Measurements from ENCODE around the gene MZT2A. TPM values are rescaled to one million over a fixed set of nuclear protein-coding genes. Genes with fewer than 3 reads are reported as not detected.
"Not testable (repeated sequence)": the region's sequence is repeated elsewhere in the genome, so short reads cannot be mapped to it uniquely, and the experiment has no call there.

Gene MZT2A

DNA sequence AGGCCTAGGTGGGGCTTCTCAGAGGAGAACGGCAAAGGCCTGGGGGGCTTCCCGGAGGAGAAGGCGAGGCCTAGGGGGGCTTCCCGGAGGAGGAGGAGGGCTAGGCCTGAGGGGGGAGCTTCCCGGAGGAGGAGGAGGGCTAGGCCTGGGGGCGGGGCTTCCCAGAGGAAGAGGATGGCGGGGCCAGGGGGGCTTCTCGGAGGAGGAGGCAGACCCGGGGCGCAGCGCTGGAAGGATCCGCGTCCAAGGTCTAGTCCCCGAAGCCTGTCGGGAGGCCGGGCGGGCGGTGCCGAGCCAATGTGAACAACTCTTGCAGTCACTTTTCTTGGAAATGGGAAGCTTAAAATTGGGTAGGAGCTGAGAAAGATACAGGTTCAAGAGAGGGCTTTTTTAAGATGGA is 46.3 kb downstream of the MZT2A start:
- no peak overlapping the region for H3K4me3 ChIP-seq (replicated peaks; ENCODE audit: insufficient read depth, low read length)
- H3K27ac ChIP-seq (replicated peaks) = no peak overlapping the region
- no peaks in the 10 kb centered on the region for H3K27me3 ChIP-seq (ENCODE audit: insufficient read depth, poor library complexity, severe bottlenecking)
- no peak for DNase-seq (ENCODE audit: low read depth in 1 of 2, low spot score in 1 of 2)
- TF ChIP-seq POLR2AphosphoS5 (IDR thresholded peaks at IDR 0.05; ENCODE audit: low read depth) (no peak), SPI1 (IDR thresholded peaks at IDR 0.05; ENCODE audit: borderline replicate concordance, low read depth) (no peak), GABPA (IDR thresholded peaks at IDR 0.05; ENCODE audit: low read depth) (no peak)
- TF ChIP-seq, protein P1, sequence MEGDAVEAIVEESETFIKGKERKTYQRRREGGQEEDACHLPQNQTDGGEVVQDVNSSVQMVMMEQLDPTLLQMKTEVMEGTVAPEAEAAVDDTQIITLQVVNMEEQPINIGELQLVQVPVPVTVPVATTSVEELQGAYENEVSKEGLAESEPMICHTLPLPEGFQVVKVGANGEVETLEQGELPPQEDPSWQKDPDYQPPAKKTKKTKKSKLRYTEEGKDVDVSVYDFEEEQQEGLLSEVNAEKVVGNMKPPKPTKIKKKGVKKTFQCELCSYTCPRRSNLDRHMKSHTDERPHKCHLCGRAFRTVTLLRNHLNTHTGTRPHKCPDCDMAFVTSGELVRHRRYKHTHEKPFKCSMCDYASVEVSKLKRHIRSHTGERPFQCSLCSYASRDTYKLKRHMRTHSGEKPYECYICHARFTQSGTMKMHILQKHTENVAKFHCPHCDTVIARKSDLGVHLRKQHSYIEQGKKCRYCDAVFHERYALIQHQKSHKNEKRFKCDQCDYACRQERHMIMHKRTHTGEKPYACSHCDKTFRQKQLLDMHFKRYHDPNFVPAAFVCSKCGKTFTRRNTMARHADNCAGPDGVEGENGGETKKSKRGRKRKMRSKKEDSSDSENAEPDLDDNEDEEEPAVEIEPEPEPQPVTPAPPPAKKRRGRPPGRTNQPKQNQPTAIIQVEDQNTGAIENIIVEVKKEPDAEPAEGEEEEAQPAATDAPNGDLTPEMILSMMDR (IDR thresholded peaks at IDR 0.05; ENCODE audit: insufficient read depth, low read length) = no peak
- TF ChIP-seq, protein P2, sequence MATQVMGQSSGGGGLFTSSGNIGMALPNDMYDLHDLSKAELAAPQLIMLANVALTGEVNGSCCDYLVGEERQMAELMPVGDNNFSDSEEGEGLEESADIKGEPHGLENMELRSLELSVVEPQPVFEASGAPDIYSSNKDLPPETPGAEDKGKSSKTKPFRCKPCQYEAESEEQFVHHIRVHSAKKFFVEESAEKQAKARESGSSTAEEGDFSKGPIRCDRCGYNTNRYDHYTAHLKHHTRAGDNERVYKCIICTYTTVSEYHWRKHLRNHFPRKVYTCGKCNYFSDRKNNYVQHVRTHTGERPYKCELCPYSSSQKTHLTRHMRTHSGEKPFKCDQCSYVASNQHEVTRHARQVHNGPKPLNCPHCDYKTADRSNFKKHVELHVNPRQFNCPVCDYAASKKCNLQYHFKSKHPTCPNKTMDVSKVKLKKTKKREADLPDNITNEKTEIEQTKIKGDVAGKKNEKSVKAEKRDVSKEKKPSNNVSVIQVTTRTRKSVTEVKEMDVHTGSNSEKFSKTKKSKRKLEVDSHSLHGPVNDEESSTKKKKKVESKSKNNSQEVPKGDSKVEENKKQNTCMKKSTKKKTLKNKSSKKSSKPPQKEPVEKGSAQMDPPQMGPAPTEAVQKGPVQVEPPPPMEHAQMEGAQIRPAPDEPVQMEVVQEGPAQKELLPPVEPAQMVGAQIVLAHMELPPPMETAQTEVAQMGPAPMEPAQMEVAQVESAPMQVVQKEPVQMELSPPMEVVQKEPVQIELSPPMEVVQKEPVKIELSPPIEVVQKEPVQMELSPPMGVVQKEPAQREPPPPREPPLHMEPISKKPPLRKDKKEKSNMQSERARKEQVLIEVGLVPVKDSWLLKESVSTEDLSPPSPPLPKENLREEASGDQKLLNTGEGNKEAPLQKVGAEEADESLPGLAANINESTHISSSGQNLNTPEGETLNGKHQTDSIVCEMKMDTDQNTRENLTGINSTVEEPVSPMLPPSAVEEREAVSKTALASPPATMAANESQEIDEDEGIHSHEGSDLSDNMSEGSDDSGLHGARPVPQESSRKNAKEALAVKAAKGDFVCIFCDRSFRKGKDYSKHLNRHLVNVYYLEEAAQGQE (IDR thresholded peaks at IDR 0.05; ENCODE audit: insufficient replicate concordance, low read depth) = no peak

DNA sequence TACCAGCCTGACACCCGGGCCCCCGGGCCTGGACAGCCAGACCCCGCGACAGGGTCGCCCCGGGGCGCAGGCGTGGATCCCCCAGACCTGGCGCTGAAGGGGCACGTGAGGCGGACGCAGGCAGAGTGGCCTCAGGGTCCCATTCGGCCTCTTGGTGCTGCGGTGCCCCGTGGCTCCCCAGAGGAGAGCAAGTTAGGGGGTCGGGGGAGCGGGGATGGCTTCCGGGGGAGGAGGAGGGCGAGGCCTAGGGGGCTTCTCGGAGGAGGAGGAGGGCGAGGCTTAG is 46.7 kb downstream of the MZT2A start:
- not testable (repeated sequence) for H3K4me3 ChIP-seq (replicated peaks; ENCODE audit: insufficient read depth, low read length); H3K27ac ChIP-seq (replicated peaks); H3K27me3 ChIP-seq (ENCODE audit: insufficient read depth, poor library complexity, severe bottlenecking); DNase-seq (ENCODE audit: low read depth in 1 of 2, low spot score in 1 of 2)

DNA sequence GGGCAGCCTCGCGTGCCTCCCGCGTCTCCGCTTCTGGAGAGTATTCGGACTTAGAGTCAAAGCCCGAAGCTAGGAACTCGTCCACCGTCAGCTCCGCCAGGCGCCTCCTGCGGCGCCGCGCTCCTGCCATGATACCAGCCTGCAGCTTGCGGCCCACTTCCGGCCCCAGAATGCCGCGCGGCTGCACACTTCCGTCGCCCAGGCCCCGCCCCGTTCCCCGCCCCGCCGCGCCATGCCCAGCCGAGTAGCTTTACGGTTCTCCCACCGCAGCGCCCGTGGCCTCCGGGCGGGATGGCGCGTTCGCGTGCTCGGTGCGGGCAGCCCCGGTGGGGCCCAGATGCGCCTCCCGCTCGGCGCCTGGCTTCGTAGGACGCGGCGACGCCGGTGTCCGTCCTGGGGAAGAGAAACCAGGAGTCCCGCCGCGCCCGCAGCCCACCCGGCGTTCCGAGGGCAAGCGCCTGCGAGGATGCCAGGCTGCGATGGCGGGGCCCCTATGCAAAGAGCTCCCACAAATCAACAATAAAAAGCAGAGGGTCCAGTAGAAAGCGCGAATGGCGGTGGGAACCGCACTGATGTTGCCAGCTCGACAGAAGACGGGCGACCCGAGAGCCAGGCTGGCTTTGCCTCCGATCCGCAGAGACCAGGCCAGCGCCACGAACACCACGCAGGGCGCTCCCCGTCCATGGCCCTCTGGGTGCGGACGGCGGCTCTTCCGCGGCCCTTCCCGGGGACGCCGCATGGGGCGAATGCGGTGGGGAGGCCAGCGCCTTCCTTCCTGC is 47.3 kb downstream of the MZT2A start:
- not testable (repeated sequence) for H3K27ac ChIP-seq (replicated peaks); DNase-seq (ENCODE audit: low read depth in 1 of 2, low spot score in 1 of 2)

DNA sequence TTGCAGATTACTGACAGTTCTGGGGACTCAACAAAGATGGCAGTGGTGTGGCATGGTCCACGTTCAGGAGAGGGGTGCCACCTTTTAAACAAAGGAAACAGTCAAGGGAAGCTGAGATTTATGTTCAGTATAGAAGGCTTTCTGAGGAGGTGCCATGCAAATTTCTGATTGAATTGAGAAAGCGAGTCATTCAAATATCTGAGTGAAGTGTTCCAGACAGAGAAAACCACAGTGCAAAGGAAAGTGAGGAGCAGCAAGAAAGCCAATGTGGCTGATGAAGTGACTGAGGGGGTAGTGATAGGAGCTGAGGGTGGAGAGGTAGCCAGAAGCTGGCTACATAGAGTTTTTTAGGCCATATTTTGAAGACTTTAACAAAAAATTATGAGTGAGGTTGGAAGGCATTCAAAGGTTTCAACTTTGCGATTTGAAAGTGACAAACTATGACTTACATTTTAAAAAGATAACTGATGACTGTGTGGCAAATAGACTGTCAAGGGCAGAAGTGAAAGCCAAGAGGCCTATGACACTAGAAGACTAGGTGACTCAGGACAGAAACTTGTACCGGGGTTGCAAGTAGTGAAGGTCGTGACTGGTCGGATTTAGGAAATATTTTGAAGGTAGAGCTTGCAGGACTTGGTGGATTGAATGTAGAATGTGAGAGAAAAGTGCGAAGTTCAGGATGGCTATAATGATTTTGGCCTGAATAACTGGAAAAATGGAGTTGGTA is 51.3 kb downstream of the MZT2A start:
- not testable (repeated sequence) for H3K4me3 ChIP-seq (replicated peaks; ENCODE audit: insufficient read depth, low read length); DNase-seq (ENCODE audit: low read depth in 1 of 2, low spot score in 1 of 2); H3K27ac ChIP-seq (replicated peaks)

More for the DNA sequence above, 47.3 kb downstream of the MZT2A start:
- not testable (repeated sequence) for H3K4me3 ChIP-seq (replicated peaks; ENCODE audit: insufficient read depth, low read length); H3K27me3 ChIP-seq (ENCODE audit: insufficient read depth, poor library complexity, severe bottlenecking)

More for the DNA sequence above, 51.3 kb downstream of the MZT2A start:
- not testable (repeated sequence) for H3K27me3 ChIP-seq (ENCODE audit: insufficient read depth, poor library complexity, severe bottlenecking)

Small RNA genes within 50 kb of the gene (microRNA-seq; reads per million reads assigned to microRNA genes)
- gene MIR4784 = not detected

All from HL-60 (cell line).